Measurements from ENCODE around the gene SMAD6. TPM values are rescaled to one million over a fixed set of nuclear protein-coding genes. Genes with fewer than 3 reads are reported as not detected.

Gene SMAD6
- total RNA-seq, 4 donors from 2014 or later: 9.4 to 18.9 (median 14.3) TPM

GRCh38 chr15:66748708-66749035, 46.6 kb downstream of the SMAD6 start:
- intact Hi-C loops (cut with DNase I): no loop called here
- peak overlapping the region in 3 of 4 donors; percentile 28 to 31 (median 29) for H3K27ac ChIP-seq (replicated peaks in 1 of 4)
- no peaks in the 10 kb centered on the region for H3K27me3 ChIP-seq
- H3K4me1 ChIP-seq: peaks cover 69 to 90% (median 83%) of the 10 kb centered on the region in 4 donors
- H3K9me3 ChIP-seq: no peaks in the 10 kb centered on the region
- no peak overlapping the region for H3K4me3 ChIP-seq
- H3K36me3 ChIP-seq: no peaks in the 10 kb centered on the region
- WGBS: 59% methylated on average over 3 of the region's 3 CpGs
- TF ChIP-seq CTCF (IDR thresholded peaks at IDR 0.05): no peak
- TF ChIP-seq POLR2A (IDR thresholded peaks at IDR 0.05; ENCODE audit: low read depth): no peak
- TF ChIP-seq POLR2AphosphoS5 (IDR thresholded peaks at IDR 0.05): no peak
- TF ChIP-seq EP300 (IDR thresholded peaks at IDR 0.05): no peak
- DNase-seq (ENCODE audit: extremely low spot score): no peak

- peaks cover 0 to 3% (median 1%) of the 10 kb centered on the region in 4 donors for H3K9me3 ChIP-seq
- peaks cover 0 to 3% (median 0%) of the 10 kb centered on the region in 4 donors for H3K36me3 ChIP-seq
- no peaks in the 10 kb centered on the region for H3K27me3 ChIP-seq
- no peak for TF ChIP-seq CTCF (IDR thresholded peaks at IDR 0.05)
- intact Hi-C loops (cut with DNase I): no loop called here
- 92% methylated on average over 8 of the region's 8 CpGs for WGBS
- H3K27ac ChIP-seq (replicated peaks in 1 of 4): no peak overlapping the region
- no peak overlapping the region for H3K4me3 ChIP-seq
- DNase-seq (ENCODE audit: extremely low spot score): no peak
- H3K4me1 ChIP-seq: peaks cover 59 to 82% (median 73%) of the 10 kb centered on the region in 4 donors
Observed at GRCh38 chr15:66749841-66750575, 48.0 kb downstream of the SMAD6 start.

GRCh38 chr15:66750609-66751008, 48.6 kb downstream of the SMAD6 start:
- no peak overlapping the region for H3K4me3 ChIP-seq
- no peak overlapping the region for H3K27ac ChIP-seq (replicated peaks in 1 of 4)
- DNase-seq (ENCODE audit: extremely low spot score): no peak
- no peaks in the 10 kb centered on the region for H3K27me3 ChIP-seq
- H3K9me3 ChIP-seq: peaks cover 0 to 9% (median 6%) of the 10 kb centered on the region in 4 donors
- H3K4me1 ChIP-seq: peaks cover 53 to 76% (median 66%) of the 10 kb centered on the region in 4 donors
- peaks cover 0 to 7% (median 0%) of the 10 kb centered on the region in 4 donors for H3K36me3 ChIP-seq
- TF ChIP-seq POLR2A (IDR thresholded peaks at IDR 0.05; ENCODE audit: low read depth) (no peak), EP300 (IDR thresholded peaks at IDR 0.05) (no peak), CTCF (IDR thresholded peaks at IDR 0.05) (no peak), POLR2AphosphoS5 (IDR thresholded peaks at IDR 0.05) (no peak)
- intact Hi-C loops (cut with DNase I): no loop called here
- WGBS: 92% methylated on average over 8 of the region's 9 CpGs

- Histone ChIP-seq H3K4me3 (no peak overlapping the region), H3K27ac (replicated peaks in 1 of 4) (peak overlapping the region in 1 of 4 donors; percentile 2), H3K27me3 (no peaks in the 10 kb centered on the region), H3K9me3 (peaks cover 0 to 10% (median 7%) of the 10 kb centered on the region in 4 donors), H3K36me3 (peaks cover 0 to 8% (median 0%) of the 10 kb centered on the region in 4 donors), H3K4me1 (peaks cover 44 to 66% (median 57%) of the 10 kb centered on the region in 4 donors)
- 41% methylated on average over 6 of the region's 7 CpGs for WGBS
- DNase-seq (ENCODE audit: extremely low spot score): no peak
- no peak for TF ChIP-seq POLR2AphosphoS5 (IDR thresholded peaks at IDR 0.05)
- TF ChIP-seq CTCF (IDR thresholded peaks at IDR 0.05): no peak
- TF ChIP-seq POLR2A (IDR thresholded peaks at IDR 0.05; ENCODE audit: low read depth): no peak
- TF ChIP-seq EP300 (IDR thresholded peaks at IDR 0.05): no peak
- intact Hi-C loops (cut with DNase I): no loop called here
Observed at GRCh38 chr15:66751579-66751978, 49.5 kb downstream of the SMAD6 start.
